ENCODE results near the gene COL6A2. TPM values are rescaled to one million over a fixed set of nuclear protein-coding genes. Genes with fewer than 3 reads are reported as not detected.

Gene COL6A2
- total RNA-seq, 1 donor from 2014 or later, result 32.0 TPM

DNA sequence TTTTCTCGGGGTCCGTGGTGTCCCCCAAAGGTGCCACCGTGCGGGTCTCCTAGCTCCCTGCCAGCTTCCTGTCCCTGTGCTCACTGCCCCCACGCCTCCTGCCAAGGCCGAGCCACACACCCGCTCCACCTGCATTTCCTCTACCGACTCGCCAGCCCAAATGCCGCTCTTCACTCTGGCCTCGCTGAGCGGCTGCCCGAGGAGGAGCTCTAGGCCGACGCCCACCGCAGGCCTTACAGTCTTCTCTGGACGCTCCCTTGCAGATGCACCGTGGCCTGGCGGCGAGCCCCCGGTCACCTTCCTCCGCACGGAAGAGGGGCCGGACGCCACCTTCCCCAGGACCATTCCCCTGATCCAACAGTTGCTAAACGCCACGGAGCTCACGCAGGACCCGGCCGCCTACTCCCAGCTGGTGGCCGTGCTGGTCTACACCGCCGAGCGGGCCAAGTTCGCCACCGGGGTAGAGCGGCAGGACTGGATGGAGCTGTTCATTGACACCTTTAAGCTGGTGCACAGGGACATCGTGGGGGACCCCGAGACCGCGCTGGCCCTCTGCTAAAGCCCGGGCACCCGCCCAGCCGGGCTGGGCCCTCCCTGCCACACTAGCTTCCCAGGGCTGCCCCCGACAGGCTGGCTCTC lies 31.1 kb downstream of the COL6A2 start:
- no peaks in the 10 kb centered on the region for H3K4me1 Mint-ChIP-seq (ENCODE audit: low read depth)
- no peak overlapping the region for H3K4me3 Mint-ChIP-seq (ENCODE audit: low read depth)
- DNase-seq (ENCODE audit: low spot score, unreplicated experiment), result no peak
- no peaks in the 10 kb centered on the region for H3K36me3 Mint-ChIP-seq (ENCODE audit: insufficient read depth)
- H3K27me3 Mint-ChIP-seq, result no peaks in the 10 kb centered on the region
- H3K27ac Mint-ChIP-seq, result no peak overlapping the region
- TF ChIP-seq, protein P1, sequence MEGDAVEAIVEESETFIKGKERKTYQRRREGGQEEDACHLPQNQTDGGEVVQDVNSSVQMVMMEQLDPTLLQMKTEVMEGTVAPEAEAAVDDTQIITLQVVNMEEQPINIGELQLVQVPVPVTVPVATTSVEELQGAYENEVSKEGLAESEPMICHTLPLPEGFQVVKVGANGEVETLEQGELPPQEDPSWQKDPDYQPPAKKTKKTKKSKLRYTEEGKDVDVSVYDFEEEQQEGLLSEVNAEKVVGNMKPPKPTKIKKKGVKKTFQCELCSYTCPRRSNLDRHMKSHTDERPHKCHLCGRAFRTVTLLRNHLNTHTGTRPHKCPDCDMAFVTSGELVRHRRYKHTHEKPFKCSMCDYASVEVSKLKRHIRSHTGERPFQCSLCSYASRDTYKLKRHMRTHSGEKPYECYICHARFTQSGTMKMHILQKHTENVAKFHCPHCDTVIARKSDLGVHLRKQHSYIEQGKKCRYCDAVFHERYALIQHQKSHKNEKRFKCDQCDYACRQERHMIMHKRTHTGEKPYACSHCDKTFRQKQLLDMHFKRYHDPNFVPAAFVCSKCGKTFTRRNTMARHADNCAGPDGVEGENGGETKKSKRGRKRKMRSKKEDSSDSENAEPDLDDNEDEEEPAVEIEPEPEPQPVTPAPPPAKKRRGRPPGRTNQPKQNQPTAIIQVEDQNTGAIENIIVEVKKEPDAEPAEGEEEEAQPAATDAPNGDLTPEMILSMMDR (IDR thresholded peaks at IDR 0.05; ENCODE audit: unreplicated experiment), result no peak
- no peaks in the 10 kb centered on the region for H3K9me3 Mint-ChIP-seq (ENCODE audit: low read depth)

DNA sequence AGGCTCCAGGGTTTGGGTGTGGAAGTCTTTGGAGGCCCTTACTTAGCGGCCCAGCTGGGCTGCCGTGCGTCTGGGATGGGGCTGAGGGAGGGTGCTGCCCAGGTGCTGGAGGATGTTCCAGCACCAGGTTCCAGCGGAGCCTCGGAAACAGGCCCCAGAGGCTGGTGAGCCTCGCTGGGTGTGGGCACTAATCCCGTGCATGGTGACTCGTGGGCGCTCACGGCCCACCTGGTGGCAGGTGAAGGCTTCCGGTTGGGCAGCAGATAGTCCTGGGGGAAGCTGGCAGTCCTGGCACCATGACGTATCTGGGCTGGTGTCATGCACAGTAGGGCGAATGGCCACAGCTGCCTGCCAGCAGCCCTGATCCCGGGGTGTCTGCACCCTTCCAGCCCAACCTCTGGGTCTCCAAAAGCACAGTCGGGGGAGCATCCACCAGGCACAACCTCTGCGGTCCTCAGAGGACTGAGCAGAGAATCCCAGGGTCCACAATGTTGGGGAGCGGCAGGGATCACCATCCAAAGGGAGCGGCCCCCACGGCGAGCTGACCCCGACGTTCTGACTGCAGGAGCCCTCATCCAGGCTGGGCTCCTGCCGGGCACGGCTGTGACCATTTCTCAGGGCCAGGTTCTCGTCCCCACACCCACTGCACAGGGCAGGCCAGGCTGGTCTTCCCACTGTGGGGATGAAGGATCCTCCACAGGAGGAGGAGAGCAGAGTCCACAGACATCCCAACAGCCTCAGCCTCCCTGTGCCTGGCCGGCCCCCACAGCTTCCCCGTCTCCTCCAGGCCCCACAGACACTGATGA lies 32.1 kb downstream of the COL6A2 start:
- no peak overlapping the region for H3K4me3 Mint-ChIP-seq (ENCODE audit: low read depth)
- TF ChIP-seq, protein P1 (IDR thresholded peaks at IDR 0.05; ENCODE audit: unreplicated experiment), result no peak
- no peak overlapping the region for H3K27ac Mint-ChIP-seq
- H3K4me1 Mint-ChIP-seq (ENCODE audit: low read depth), result no peaks in the 10 kb centered on the region
- no peaks in the 10 kb centered on the region for H3K27me3 Mint-ChIP-seq
- no peak for DNase-seq (ENCODE audit: low spot score, unreplicated experiment)
- no peaks in the 10 kb centered on the region for H3K36me3 Mint-ChIP-seq (ENCODE audit: insufficient read depth)
- H3K9me3 Mint-ChIP-seq (ENCODE audit: low read depth), result no peaks in the 10 kb centered on the region

DNA sequence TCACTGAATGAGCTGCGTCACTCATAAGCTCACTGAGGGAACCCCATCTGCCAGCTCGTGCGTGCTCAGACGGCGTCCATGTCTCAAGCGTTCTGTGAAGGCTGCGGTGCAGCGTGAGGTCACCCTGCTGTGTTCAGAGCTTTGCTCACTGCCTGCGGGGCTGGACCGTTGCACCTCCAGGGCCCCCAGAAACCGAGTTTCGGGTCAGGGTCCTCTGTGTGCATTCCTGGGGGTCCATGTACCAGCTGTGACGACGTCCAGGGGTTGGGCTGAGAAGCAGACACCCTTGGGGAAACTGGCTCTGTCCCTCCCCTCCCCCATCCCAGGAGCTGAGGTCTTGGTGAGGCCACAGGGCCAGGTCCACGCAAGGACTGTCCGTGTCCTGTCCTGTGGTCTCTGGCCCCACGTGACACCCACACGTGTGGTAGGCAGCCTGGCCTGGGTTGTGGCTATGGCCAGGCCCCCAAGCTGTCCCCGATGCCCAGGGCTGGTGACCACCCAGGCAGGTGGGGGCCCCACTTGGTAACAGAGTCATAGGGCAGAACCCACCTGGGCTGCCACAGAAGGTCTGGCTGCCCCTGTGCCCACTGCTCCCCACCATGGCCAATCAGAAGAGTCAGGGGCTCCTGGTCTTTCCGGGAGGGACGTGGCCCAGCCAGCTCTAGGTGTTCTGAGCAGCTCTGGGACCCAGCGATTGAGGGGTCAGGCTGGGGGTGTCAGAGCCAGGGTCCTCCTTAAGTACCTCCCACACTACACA lies 33.1 kb downstream of the COL6A2 start:
- no peaks in the 10 kb centered on the region for H3K36me3 Mint-ChIP-seq (ENCODE audit: insufficient read depth)
- H3K4me1 Mint-ChIP-seq (ENCODE audit: low read depth), result no peaks in the 10 kb centered on the region
- H3K4me3 Mint-ChIP-seq (ENCODE audit: low read depth), result no peak overlapping the region
- TF ChIP-seq, protein P1 (IDR thresholded peaks at IDR 0.05; ENCODE audit: unreplicated experiment), result no peak
- no peaks in the 10 kb centered on the region for H3K27me3 Mint-ChIP-seq
- no peak for DNase-seq (ENCODE audit: low spot score, unreplicated experiment)
- H3K27ac Mint-ChIP-seq, result no peak overlapping the region
- H3K9me3 Mint-ChIP-seq (ENCODE audit: low read depth), result no peaks in the 10 kb centered on the region

DNA sequence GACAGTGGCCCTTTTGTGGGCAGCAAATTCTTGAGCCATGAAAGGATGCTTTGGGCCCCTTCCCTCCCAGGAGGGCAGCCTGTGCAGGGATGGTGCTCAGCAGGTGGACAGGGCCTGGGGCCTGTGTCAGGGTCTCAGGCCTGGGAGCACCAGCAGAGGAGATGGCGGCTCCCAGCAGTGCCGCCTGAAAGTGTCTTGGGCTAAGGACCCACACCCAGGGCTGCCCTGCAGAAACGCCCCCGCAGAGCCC lies 33.6 kb downstream of the COL6A2 start:
- H3K36me3 Mint-ChIP-seq (ENCODE audit: insufficient read depth), result no peaks in the 10 kb centered on the region
- no peak for DNase-seq (ENCODE audit: low spot score, unreplicated experiment)
- no peak overlapping the region for H3K27ac Mint-ChIP-seq
- H3K4me3 Mint-ChIP-seq (ENCODE audit: low read depth), result no peak overlapping the region
- no peaks in the 10 kb centered on the region for H3K9me3 Mint-ChIP-seq (ENCODE audit: low read depth)
- no peaks in the 10 kb centered on the region for H3K4me1 Mint-ChIP-seq (ENCODE audit: low read depth)
- H3K27me3 Mint-ChIP-seq, result no peaks in the 10 kb centered on the region
- TF ChIP-seq, protein P1 (IDR thresholded peaks at IDR 0.05; ENCODE audit: unreplicated experiment), result no peak

DNA sequence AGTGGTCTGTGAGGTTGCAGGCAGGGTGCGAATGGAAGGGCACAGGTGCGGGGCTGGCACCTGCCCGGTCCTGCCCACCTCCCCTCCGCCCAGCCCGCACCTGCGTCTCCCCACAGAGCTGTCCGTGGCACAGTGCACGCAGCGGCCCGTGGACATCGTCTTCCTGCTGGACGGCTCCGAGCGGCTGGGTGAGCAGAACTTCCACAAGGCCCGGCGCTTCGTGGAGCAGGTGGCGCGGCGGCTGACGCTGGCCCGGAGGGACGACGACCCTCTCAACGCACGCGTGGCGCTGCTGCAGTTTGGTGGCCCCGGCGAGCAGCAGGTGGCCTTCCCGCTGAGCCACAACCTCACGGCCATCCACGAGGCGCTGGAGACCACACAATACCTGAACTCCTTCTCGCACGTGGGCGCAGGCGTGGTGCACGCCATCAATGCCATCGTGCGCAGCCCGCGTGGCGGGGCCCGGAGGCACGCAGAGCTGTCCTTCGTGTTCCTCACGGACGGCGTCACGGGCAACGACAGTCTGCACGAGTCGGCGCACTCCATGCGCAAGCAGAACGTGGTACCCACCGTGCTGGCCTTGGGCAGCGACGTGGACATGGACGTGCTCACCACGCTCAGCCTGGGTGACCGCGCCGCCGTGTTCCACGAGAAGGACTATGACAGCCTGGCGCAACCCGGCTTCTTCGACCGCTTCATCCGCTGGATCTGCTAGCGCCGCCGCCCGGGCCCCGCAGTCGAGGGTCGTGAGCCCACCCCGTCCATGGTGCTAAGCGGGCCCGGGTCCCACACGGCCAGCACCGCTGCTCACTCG lies 34.1 kb downstream of the COL6A2 start:
- H3K27ac Mint-ChIP-seq, result no peak overlapping the region
- no peak overlapping the region for H3K4me3 Mint-ChIP-seq (ENCODE audit: low read depth)
- H3K27me3 Mint-ChIP-seq, result no peaks in the 10 kb centered on the region
- TF ChIP-seq, protein P1 (IDR thresholded peaks at IDR 0.05; ENCODE audit: unreplicated experiment), result no peak
- no peaks in the 10 kb centered on the region for H3K4me1 Mint-ChIP-seq (ENCODE audit: low read depth)
- no peaks in the 10 kb centered on the region for H3K36me3 Mint-ChIP-seq (ENCODE audit: insufficient read depth)
- DNase-seq (ENCODE audit: low spot score, unreplicated experiment), result no peak
- H3K9me3 Mint-ChIP-seq (ENCODE audit: low read depth), result no peaks in the 10 kb centered on the region

Data from progenitor cell of endocrine pancreas (in vitro differentiated cells).